GM12801 (cell line): ENCODE data around the gene ULK4.

Experiments used
- CTCF ChIP-seq: IDR thresholded peaks from one replicate; pipeline ENCODE4 v1.5.1; 2011; ENCODE audit warnings: control low read depth; ENCODE audit not compliant: insufficient read length; ENCODE audit errors: extremely low read depth

The ULK4 gene

GRCh38 chr3:41753651-41754050, 208.3 kb downstream of the ULK4 start:
- no peak for TF ChIP-seq CTCF

DNA sequence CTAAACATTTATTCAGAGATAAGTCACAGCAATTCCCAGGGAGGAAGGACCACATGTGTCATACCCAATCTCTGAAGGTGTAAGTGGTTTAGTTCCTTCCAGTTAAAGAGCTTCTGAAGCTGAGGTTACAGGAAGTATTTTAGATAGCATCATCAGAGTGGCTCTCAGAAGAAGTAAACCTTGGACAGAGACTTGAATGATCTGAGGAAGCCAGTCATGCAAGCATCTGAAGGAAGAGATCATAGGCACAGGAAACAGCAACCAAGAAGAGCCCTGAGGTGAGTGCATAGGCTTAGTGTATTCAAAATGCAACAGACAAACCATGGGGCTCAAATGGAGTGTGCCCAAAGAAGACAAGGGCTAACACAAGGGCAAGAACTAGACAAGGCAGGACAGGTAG, 210.3 kb downstream of the ULK4 start:
- TF ChIP-seq CTCF = no peak

GRCh38 chr3:41749988-41750387, 211.9 kb downstream of the ULK4 start:
- no peak for TF ChIP-seq CTCF

GRCh38 chr3:41746215-41746614, 215.7 kb downstream of the ULK4 start:
- TF ChIP-seq CTCF = no peak

DNA sequence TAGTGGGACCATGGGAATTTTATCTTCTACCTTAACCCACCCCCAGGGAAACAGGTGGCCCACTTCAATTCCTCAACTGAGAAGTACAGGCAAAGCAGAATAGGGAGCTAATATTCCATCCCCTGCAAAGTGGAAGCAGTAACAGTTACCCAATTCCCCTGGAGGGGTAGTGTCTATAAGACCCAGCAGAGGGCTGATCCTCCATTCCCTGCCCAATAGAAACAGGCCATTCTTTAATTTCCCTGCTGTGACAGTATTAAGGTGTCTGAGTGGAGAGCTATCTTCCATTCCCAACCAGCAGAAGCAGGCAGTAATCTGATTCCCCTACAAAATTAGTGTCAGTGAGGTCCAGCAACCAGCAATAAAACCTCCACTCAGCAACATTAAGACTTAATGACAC, 219.8 kb downstream of the ULK4 start:
- TF ChIP-seq CTCF = no peak

GRCh38 chr3:41740374-41740886, 221.5 kb downstream of the ULK4 start:
- TF ChIP-seq CTCF = no peak

- no peak for TF ChIP-seq CTCF
Measured at GRCh38 chr3:41726891-41727290, 235.0 kb downstream of the ULK4 start.

- TF ChIP-seq CTCF = no peak
Measured at GRCh38 chr3:41717641-41718040, 244.3 kb downstream of the ULK4 start.
